ENCODE results near the gene SDHA. TPM values are rescaled to one million over a fixed set of nuclear protein-coding genes. Genes with fewer than 3 reads are reported as not detected.

SDHA gene
- total RNA-seq, 2 experiments from 2014 or later, result 159 to 161 TPM

Other genes starting within 250 kb of the SDHA start
- under 1 TPM in 1 of 2 experiments, not detected in 1; 0.04 TPM for gene PLEKHG4B, start 126.2 kb upstream of the SDHA start, total RNA-seq
- gene LRRC14B, start 26.8 kb upstream of the SDHA start, total RNA-seq, result not detected
- 1 to 10 TPM; 6.8 to 7.3 TPM for gene CCDC127, start 167 bp upstream of the SDHA start, total RNA-seq
- gene PDCD6, start 53.3 kb downstream of the SDHA start, total RNA-seq, result 100 to 1,000 TPM; 101 TPM
- 10 to 100 TPM; 20.1 to 20.7 TPM for gene AHRR, start 103.4 kb downstream of the SDHA start, total RNA-seq
- gene EXOC3, start 224.9 kb downstream of the SDHA start, total RNA-seq, result 10 to 100 TPM; 41.6 to 44.4 TPM